ENCODE data around the gene LZTR1.

- TF ChIP-seq CTCF (IDR thresholded peaks at IDR 0.05; ENCODE audit: low read length), result no peak
- TF ChIP-seq EZH2 (optimal IDR thresholded peaks at IDR 0.05; ENCODE audit: low read depth, low read length), result no peak
- TF ChIP-seq EZH2phosphoT487 (IDR thresholded peaks at IDR 0.05; ENCODE audit: low read length), result no peak
These were observed 29.4 kb upstream of the LZTR1 start for GRCh38 chr22:20952544-20953341.

Data from MM.1S (cell line).